ES-I3 (cell line): ENCODE results near the gene ETV7.
"Not testable (repeated sequence)": the region's sequence is repeated elsewhere in the genome, so short reads cannot be mapped to it uniquely, and the experiment has no call there.

ENCODE experiments used
- H3K36me3 ChIP-seq: 2 replicates; pipeline ENCODE4 v1.6.1; 2013; ENCODE audit warnings: mild to moderate bottlenecking, low read length, control low read depth, moderate library complexity; ENCODE audit not compliant: insufficient read depth
- H3K4me1 ChIP-seq: 2 replicates; pipeline ENCODE4 v1.6.1; 2013; ENCODE audit warnings: mild to moderate bottlenecking, control low read depth, low read length; ENCODE audit not compliant: insufficient read depth
- H3K9ac ChIP-seq: 2 replicates; pipeline ENCODE4 v1.6.1; 2013; ENCODE audit warnings: low read depth, mild to moderate bottlenecking, low read length, moderate library complexity
- H3K9me3 ChIP-seq: 2 replicates; pipeline ENCODE4 v1.6.1; 2013; ENCODE audit warnings: mild to moderate bottlenecking, low read length, moderate library complexity; ENCODE audit not compliant: control insufficient read depth, insufficient read depth

The ETV7 gene

DNA sequence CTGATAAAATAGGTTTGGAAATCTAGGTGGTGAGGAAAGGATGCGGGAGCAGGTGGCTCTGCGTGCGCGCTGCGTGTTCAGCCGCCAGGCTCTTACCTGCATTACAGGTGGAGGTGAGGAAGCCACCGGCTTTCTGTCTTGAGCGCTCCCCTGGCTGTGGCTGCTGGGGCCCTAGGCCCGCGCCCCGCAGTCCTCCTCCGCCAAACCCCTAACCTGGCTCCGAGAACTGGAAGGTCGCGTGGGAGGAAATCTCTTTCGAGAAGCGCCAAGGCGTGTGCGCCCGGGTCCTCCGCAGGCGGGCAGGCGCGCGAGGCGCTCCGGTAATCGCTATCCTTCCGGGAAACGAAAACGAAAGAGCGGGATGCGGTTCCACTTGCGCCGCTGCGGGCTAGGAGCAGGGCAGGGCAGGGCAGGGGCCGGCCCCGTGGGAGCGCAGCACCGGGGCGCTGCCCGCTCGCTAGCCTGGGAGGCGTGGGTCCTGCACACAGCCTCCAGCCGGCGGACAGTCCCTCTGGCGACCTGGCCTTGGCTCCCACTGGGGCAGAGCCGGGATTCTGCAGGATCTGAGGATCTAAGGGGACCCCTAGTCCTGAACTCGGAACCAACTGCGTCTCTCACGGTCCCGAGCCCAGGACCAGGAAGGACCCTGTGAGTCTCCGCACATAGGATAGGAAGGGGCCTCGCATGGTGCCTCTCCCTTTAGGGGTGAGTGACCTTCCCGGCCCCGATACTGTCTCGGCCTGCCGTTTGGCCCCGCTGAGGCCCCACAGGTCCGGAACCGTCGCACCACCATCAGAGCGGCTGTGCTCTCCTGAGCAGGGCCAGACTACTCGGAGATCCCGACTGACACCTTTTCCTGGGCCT, at the start of gene ETV7:
ETV7 (minus strand) TSS at position 230 of the 864 bp plus-strand sequence; CDS start at position 102, 128 bp downstream.
- Histone ChIP-seq H3K4me1 (no peaks in the 10 kb centered on the region), H3K36me3 (no peaks in the 10 kb centered on the region), H3K9me3 (no peaks in the 10 kb centered on the region), H3K9ac (peak within 1 kb of the TSS; percentile 76)

DNA sequence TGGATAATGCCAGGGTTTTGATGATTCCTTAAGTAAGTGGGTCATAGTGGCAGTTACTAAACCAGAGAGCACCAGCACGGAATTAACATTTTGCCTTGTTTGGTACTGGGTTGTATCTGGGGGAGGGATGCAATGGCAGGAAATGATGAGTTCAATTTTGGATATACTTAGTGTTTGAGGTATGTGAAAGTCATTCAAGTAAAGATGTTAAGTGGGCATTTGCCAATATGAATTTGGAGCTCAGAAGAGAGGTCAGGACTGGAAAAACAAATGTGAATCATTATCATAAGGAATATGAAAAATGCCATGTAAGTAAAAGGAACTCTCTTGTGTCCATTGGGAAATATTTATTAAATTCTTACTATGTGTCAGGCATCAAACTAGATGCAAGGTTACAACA, 49.0 kb upstream of the ETV7 start:
- Histone ChIP-seq H3K36me3 (no peaks in the 10 kb centered on the region), H3K9me3 (no peaks in the 10 kb centered on the region), H3K4me1 (peaks cover 19% of the 10 kb centered on the region), H3K9ac (no peak overlapping the region)

DNA sequence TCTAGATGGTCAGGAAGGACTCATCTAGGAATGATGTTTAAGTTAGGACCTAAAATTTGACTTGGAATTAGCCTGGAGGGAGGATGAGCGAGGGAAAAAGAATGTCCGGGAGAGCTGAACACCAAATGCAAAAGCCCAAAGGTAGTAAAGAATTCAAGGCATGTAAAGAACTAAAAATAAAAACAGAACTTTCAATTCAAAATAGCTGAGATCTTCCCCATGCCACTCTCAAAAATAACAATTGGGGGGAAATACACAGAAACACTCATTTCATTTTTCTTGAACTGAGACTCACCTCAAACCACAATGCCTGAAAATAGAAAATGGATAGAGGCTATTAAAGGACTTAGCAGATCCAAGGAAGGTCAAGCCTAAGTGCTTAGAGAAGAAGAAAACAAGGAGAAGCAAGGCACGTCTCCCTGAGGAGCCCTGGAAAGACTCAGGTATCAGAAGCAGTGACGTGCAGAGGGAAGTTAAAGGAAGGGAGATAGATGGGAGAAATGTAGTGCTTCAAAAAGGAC, 44.7 kb upstream of the ETV7 start:
- Histone ChIP-seq H3K9ac (no peak overlapping the region), H3K36me3 (no peaks in the 10 kb centered on the region), H3K9me3 (no peaks in the 10 kb centered on the region), H3K4me1 (peaks cover 13% of the 10 kb centered on the region)

DNA sequence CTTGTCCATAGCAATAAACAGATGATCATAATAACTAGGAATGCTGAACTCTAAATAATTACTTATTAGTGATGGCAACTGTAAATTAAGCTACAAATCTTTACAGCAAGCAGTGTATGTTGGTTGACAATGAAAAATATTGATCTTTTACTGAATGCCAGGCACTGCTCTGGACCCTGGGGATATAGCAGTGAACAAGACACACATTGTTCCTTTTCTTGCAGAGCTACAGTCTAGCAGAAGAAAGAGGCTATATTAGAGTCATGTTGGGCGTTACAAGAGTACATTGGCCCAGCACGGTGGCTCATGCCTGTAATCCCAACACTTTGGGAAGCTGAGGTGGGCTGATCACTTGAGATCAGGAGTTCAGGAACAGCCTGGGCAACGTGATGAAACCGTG, 43.7 kb upstream of the ETV7 start:
- Histone ChIP-seq H3K4me1 (peaks cover 9% of the 10 kb centered on the region), H3K9ac (no peak overlapping the region), H3K9me3 (no peaks in the 10 kb centered on the region)

DNA sequence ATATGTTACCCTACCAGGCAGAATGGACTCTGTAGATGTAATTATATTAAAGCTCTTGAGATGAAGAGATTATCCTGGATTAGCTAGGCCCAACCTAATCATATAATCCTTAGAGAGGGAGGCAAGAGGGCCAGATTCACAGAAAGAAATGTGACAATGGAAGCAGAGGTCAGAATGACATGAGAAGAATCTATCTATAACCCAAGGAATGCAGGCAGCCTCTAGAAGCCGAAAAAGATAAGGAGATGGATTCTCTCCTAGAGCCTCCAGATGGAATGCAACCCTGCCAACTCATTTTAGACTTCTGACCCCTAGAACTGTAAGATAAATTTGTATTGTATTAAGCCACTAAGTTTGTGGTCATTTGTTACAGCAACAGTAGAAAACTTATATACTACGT, 42.9 kb upstream of the ETV7 start:
- peaks cover 8% of the 10 kb centered on the region for H3K4me1 ChIP-seq
- no peak overlapping the region for H3K9ac ChIP-seq
- H3K36me3 ChIP-seq: no peaks in the 10 kb centered on the region
- H3K9me3 ChIP-seq: no peaks in the 10 kb centered on the region

More for the DNA sequence above, 43.7 kb upstream of the ETV7 start:
- no peaks in the 10 kb centered on the region for H3K36me3 ChIP-seq

DNA sequence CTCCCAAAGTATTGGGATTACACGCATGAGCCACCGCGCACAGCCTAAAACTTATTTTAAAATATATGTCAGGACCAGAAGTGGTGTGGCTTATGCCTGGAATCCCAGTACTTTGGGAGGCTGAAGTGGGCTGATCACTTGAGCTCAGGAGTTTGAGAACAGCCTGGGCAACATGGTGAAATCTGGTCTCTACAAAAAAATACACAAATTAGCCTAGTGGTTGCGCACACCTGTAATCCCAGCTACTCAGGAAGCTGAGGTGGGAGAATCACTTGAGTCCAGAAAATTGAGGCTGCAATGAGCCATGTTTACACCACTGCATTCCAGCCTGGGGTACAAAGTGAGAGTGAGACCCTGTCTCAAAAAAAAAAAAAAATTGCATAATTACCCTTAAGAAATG, 41.4 kb upstream of the ETV7 start:
- Histone ChIP-seq H3K9ac (no peak overlapping the region), H3K9me3 (no peaks in the 10 kb centered on the region), H3K4me1 (peaks cover 8% of the 10 kb centered on the region), H3K36me3 (no peaks in the 10 kb centered on the region)

DNA sequence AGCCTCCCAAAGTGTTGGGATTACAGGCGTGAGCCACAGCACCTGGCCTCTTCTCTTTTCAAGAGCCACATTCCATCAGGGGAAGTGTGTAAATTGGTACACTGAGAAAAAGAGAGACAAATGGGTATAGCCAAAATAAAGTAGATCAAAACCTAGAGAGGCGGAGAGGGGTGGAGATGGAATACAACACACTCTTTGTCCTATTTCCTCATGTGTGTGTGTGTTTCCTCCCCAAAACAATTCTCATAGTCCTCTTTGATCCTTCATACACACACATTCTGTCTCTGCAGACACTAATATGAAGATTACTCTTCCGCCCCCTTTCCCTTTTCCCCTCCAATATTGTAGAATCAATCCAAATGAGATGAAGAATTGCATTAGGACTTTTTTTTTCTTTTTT, 39.2 kb upstream of the ETV7 start:
- Histone ChIP-seq H3K9ac (no peak overlapping the region), H3K4me1 (no peaks in the 10 kb centered on the region), H3K9me3 (no peaks in the 10 kb centered on the region), H3K36me3 (no peaks in the 10 kb centered on the region)

DNA sequence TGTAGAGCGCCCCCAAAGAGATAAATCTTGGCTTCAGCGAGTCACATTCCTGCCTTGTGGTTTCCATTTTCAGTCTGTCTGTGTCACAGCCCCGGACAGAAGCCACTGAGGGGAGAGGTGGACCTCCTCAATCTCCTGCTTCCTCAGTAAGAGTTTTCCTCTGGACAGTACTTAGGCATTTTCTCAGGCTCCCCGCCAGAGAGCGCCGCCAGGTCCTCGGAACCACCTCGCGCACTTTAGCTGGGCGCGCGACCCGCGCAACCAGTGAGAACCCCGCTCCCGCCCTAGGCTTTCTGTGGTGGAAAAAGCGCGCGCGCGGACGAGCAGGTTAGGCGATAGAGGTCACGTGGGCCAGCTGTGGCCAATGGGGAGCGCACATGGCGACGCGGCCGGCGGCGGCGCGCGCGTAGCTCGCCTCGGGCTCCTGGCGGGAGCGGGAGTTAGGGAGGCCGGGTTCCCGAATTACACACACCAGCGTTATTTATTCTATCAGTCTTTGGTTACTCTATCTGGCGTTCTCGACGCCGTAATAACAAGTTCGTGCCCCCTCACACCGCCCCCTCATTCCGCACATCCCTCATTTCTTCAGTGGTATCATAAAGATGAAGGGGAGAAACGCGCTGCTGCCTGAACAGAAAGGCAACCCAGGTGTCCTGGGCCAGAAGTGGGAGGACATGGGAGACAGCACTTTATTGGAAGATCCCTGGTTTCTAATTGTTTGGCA, 35.8 kb upstream of the ETV7 start:
- Histone ChIP-seq H3K36me3 (no peaks in the 10 kb centered on the region), H3K9me3 (no peaks in the 10 kb centered on the region), H3K4me1 (no peaks in the 10 kb centered on the region; the same call in 1 of the 2 replicates), H3K9ac (peak overlapping the region; percentile 86)

DNA sequence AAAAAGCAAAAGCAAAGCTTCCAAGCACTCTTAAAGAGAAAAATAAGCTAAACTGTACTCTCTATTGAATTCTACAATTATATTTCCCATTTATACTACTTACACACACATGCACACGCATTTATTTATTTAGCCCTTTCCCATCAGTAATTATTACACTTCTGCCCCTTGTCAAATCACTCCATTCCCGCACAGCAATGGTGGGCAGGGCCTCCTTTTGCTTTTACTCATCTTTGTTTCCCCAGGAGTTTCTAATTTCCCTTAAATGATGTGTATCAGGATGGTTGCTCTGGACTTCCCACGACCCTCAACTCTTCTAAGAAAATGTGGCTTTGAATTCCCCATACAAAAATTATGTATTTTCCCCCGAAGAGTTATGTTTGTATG, 35.2 kb upstream of the ETV7 start:
- Histone ChIP-seq H3K9me3 (no peaks in the 10 kb centered on the region), H3K36me3 (no peaks in the 10 kb centered on the region), H3K4me1 (no peaks in the 10 kb centered on the region; the same call in 1 of the 2 replicates), H3K9ac (peak overlapping the region; percentile 86)

DNA sequence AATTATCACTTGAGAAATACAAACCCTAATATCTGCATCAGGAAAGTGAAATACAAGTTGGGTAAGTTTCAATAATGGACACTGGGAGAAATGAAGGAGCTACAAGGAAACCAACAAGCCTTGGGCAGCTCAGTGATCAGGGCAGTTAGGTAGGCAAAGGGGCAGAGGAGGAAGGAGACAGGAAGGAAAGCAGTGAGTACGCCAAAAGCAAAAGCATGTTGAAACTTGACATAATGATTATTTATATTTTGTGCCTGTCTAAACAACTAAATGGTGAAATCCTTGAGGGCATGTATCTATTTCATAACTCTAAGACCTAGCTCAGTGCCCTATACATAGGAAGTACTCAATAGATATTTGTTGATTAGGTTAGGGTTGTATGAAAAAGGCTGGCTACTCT, 31.8 kb upstream of the ETV7 start:
- Histone ChIP-seq H3K9ac (no peak overlapping the region), H3K9me3 (no peaks in the 10 kb centered on the region), H3K4me1 (no peaks in the 10 kb centered on the region; the same call in 1 of the 2 replicates), H3K36me3 (no peaks in the 10 kb centered on the region)

DNA sequence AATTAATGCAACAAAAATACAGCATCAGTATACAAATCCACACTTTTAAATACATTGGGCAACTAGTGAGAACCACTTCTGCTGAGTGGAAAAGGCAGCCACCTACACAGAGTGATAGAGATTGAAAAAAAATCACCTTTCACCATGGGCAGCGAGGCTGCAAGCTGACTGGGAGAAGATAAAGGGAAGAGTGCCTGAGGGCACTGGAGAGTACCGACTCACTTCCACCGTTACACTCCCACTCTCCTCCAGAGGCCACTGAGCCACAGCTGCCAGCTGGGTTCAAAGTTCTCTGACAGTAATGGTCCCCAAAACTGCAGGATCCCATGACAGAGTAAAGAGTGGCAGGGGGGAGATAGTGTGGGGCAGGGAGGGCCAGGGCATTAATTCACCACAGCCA, 31.1 kb upstream of the ETV7 start:
- H3K4me1 ChIP-seq: no peaks in the 10 kb centered on the region; the same call in 1 of the 2 replicates
- H3K9ac ChIP-seq: no peak overlapping the region
- H3K36me3 ChIP-seq: no peaks in the 10 kb centered on the region
- H3K9me3 ChIP-seq: no peaks in the 10 kb centered on the region; the same call in 1 of the 2 replicates

DNA sequence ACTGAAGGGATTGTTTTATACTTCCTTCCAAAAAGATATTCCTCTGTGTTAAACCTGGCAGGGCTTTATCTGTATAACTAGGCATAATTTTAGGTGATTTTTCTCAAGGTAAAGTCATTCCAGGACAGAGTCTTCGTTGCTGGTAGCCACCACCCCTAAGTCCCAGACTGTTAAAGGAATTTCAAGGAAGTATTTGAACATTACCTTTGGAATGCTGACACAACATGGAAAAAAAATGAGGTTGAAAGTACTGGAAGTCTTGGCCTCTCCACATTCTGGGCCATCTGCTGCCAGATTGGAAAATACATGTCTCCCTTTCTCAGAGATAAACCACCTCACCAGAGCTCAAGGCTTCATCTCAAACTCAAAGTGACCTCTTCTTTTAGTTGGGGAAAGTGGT, 27.0 kb upstream of the ETV7 start:
- Histone ChIP-seq H3K9ac (no peak overlapping the region), H3K9me3 (no peaks in the 10 kb centered on the region; the same call in 1 of the 2 replicates), H3K36me3 (no peaks in the 10 kb centered on the region), H3K4me1 (no peaks in the 10 kb centered on the region; the same call in 1 of the 2 replicates)

DNA sequence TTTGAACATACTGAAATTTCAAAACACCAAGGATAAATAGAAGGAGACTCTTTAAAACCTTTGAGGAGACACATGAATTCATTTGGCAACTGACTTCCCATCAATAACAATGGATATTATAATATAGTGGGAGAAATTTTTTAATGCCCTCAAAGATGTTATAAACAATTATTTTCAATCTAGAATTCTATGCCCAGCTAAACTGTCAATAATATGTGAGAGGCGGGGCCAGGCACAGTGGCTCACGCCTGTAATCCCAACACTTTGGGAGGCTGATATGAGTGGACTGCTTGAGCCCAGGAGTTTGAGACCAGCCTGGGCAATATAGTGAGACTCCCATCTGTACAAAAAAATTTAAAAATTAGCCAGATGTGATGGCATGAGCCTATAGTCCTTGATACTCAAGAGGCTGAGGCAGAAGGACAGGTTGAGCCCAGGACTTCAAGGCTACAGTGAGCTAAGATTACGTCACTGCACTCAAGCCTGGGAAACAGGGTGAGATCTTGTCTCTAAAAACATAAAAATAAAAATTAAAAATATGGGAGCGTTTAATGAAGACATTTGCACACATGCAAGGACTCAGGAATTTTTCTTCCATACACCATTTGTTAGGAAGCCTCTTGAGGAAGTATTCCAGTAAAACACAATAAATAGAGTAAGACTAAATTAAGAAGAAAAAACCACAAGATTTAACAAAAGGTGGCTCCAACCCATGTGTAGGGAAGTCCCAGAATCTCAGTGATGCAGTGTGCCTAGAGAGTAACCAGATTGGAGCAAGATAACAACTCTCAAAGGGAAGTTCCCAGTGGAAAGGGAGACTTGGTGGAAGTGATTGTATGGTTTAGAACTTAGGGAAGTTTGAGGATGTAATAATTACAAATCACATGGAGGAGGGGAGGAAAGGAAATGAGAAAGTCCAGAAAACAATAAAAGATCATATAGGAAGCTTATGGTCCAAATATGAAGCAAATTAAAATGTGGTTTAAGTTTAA, 26.3 kb upstream of the ETV7 start:
- Histone ChIP-seq H3K36me3 (no peaks in the 10 kb centered on the region), H3K9me3 (no peaks in the 10 kb centered on the region; the same call in 1 of the 2 replicates), H3K4me1 (no peaks in the 10 kb centered on the region; the same call in 1 of the 2 replicates), H3K9ac (no peak overlapping the region)

DNA sequence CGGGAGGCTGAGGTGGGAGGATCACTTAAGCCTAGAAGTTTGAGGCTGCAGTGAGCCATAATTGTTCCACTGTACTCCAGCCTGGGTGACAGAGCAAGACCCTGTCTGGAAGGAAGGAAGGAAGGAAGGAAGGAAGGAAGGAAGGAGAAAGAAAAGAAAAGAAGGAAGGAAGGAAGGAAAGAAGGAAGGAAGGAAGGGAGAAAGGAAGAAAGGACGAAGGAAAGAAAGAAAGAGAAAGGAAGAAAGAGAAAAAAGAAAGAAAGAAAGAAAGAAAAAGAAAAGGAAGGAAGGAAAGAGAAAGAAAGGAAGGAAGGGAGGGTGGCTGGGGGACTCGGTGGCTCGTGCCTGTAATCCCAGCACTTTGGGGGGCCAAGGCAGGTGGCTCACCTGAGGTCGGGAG, 22.2 kb upstream of the ETV7 start:
- not testable (repeated sequence) for H3K36me3 ChIP-seq, H3K4me1 ChIP-seq, H3K9ac ChIP-seq, H3K9me3 ChIP-seq
